ENCODE results near the gene THUMPD1.
A peak's percentile ranks its signal among the peaks of the same experiment; 100 is the strongest.
"Not testable (repeated sequence)": the region's sequence is repeated elsewhere in the genome, so short reads cannot be mapped to it uniquely, and the experiment has no call there.

The THUMPD1 gene

GRCh38 chr16:20765732-20766131 lies 24.1 kb upstream of the THUMPD1 start:
- no peak overlapping the region for H3K9ac ChIP-seq (ENCODE audit: low read length in 2 of 2)
- H3K27me3 ChIP-seq (ENCODE audit: control insufficient read depth in 1 of 2, insufficient read depth in 2 of 2, low read length in 2 of 2): no peaks in the 10 kb centered on the region
- H3K9me3 ChIP-seq (ENCODE audit: control insufficient read depth in 2 of 2, low read length in 2 of 2): no peaks in the 10 kb centered on the region
- H3K27ac ChIP-seq (ENCODE audit: low read length): no peak overlapping the region
- no peaks in the 10 kb centered on the region for H3K4me1 ChIP-seq (ENCODE audit: control insufficient read depth, insufficient read depth, low read length)
- no peak overlapping the region for H3K4me3 ChIP-seq (ENCODE audit: low read length in 2 of 2)
- H3K36me3 ChIP-seq (ENCODE audit: control insufficient read depth in 2 of 2, insufficient read depth in 2 of 2, low read length in 2 of 2): no peaks in the 10 kb centered on the region

GRCh38 chr16:20764448-20764847 lies 22.8 kb upstream of the THUMPD1 start:
- H3K4me1 ChIP-seq (ENCODE audit: control insufficient read depth, insufficient read depth, low read length); H3K9me3 ChIP-seq (ENCODE audit: control insufficient read depth in 2 of 2, low read length in 2 of 2); H3K9ac ChIP-seq (ENCODE audit: low read length in 2 of 2); H3K4me3 ChIP-seq (ENCODE audit: low read length in 2 of 2); H3K27me3 ChIP-seq (ENCODE audit: control insufficient read depth in 1 of 2, insufficient read depth in 2 of 2, low read length in 2 of 2); H3K36me3 ChIP-seq (ENCODE audit: control insufficient read depth in 2 of 2, insufficient read depth in 2 of 2, low read length in 2 of 2); H3K27ac ChIP-seq (ENCODE audit: low read length): not testable (repeated sequence)

- H3K27me3 ChIP-seq (ENCODE audit: control insufficient read depth in 1 of 2, insufficient read depth in 2 of 2, low read length in 2 of 2): no peaks in the 10 kb centered on the region
- peak within 1 kb of the TSS; percentile 63 to 72 for H3K9ac ChIP-seq (ENCODE audit: low read length in 2 of 2)
- no peaks in the 10 kb centered on the region for H3K36me3 ChIP-seq (ENCODE audit: control insufficient read depth in 2 of 2, insufficient read depth in 2 of 2, low read length in 2 of 2)
- no peaks in the 10 kb centered on the region for H3K9me3 ChIP-seq (ENCODE audit: control insufficient read depth in 2 of 2, low read length in 2 of 2)
- H3K4me1 ChIP-seq (ENCODE audit: control insufficient read depth, insufficient read depth, low read length): no peaks in the 10 kb centered on the region
- H3K27ac ChIP-seq (ENCODE audit: low read length): peak within 1 kb of the TSS; percentile 66
- H3K4me3 ChIP-seq (ENCODE audit: low read length in 2 of 2): peak within 1 kb of the TSS; percentile 69 to 74
Observed at GRCh38 chr16:20763461-20764232, 22.0 kb upstream of the THUMPD1 start, which contains the start of gene ACSM3. Gene ACSM3 (plus strand): TSS chr16:20764014. CDS start chr16:20770035, 6,021 bp downstream.

- no peaks in the 10 kb centered on the region for H3K4me1 ChIP-seq (ENCODE audit: control insufficient read depth, insufficient read depth, low read length)
- H3K4me3 ChIP-seq (ENCODE audit: low read length in 2 of 2): no peak overlapping the region
- no peak overlapping the region for H3K9ac ChIP-seq (ENCODE audit: low read length in 2 of 2)
- no peaks in the 10 kb centered on the region for H3K36me3 ChIP-seq (ENCODE audit: control insufficient read depth in 2 of 2, insufficient read depth in 2 of 2, low read length in 2 of 2)
- H3K9me3 ChIP-seq (ENCODE audit: control insufficient read depth in 2 of 2, low read length in 2 of 2): no peaks in the 10 kb centered on the region
- H3K27me3 ChIP-seq (ENCODE audit: control insufficient read depth in 1 of 2, insufficient read depth in 2 of 2, low read length in 2 of 2): no peaks in the 10 kb centered on the region
- H3K27ac ChIP-seq (ENCODE audit: low read length): no peak overlapping the region
Observed at GRCh38 chr16:20762404-20763123, 20.9 kb upstream of the THUMPD1 start.

GRCh38 chr16:20761175-20761574 lies 19.6 kb upstream of the THUMPD1 start:
- H3K9ac ChIP-seq (ENCODE audit: low read length in 2 of 2): no peak overlapping the region

GRCh38 chr16:20760346-20760745 lies 18.7 kb upstream of the THUMPD1 start:
- Histone ChIP-seq H3K9me3 (ENCODE audit: control insufficient read depth in 2 of 2, low read length in 2 of 2) (no peaks in the 10 kb centered on the region), H3K4me3 (ENCODE audit: low read length in 2 of 2) (no peak overlapping the region), H3K27ac (ENCODE audit: low read length) (no peak overlapping the region), H3K27me3 (ENCODE audit: control insufficient read depth in 1 of 2, insufficient read depth in 2 of 2, low read length in 2 of 2) (no peaks in the 10 kb centered on the region), H3K4me1 (ENCODE audit: control insufficient read depth, insufficient read depth, low read length) (no peaks in the 10 kb centered on the region), H3K9ac (ENCODE audit: low read length in 2 of 2) (no peak overlapping the region), H3K36me3 (ENCODE audit: control insufficient read depth in 2 of 2, insufficient read depth in 2 of 2, low read length in 2 of 2) (no peaks in the 10 kb centered on the region)

More at GRCh38 chr16:20761175-20761574, 19.6 kb upstream of the THUMPD1 start:
- no peaks in the 10 kb centered on the region for H3K9me3 ChIP-seq (ENCODE audit: control insufficient read depth in 2 of 2, low read length in 2 of 2)
- H3K27ac ChIP-seq (ENCODE audit: low read length): no peak overlapping the region
- H3K4me3 ChIP-seq (ENCODE audit: low read length in 2 of 2): no peak overlapping the region
- H3K4me1 ChIP-seq (ENCODE audit: control insufficient read depth, insufficient read depth, low read length): no peaks in the 10 kb centered on the region
- no peaks in the 10 kb centered on the region for H3K36me3 ChIP-seq (ENCODE audit: control insufficient read depth in 2 of 2, insufficient read depth in 2 of 2, low read length in 2 of 2)
- H3K27me3 ChIP-seq (ENCODE audit: control insufficient read depth in 1 of 2, insufficient read depth in 2 of 2, low read length in 2 of 2): no peaks in the 10 kb centered on the region

- H3K27me3 ChIP-seq (ENCODE audit: control insufficient read depth in 1 of 2, insufficient read depth in 2 of 2, low read length in 2 of 2); H3K36me3 ChIP-seq (ENCODE audit: control insufficient read depth in 2 of 2, insufficient read depth in 2 of 2, low read length in 2 of 2); H3K9ac ChIP-seq (ENCODE audit: low read length in 2 of 2); H3K9me3 ChIP-seq (ENCODE audit: control insufficient read depth in 2 of 2, low read length in 2 of 2); H3K4me1 ChIP-seq (ENCODE audit: control insufficient read depth, insufficient read depth, low read length); H3K27ac ChIP-seq (ENCODE audit: low read length); H3K4me3 ChIP-seq (ENCODE audit: low read length in 2 of 2): not testable (repeated sequence)
Observed at GRCh38 chr16:20755799-20756198, 14.2 kb upstream of the THUMPD1 start.

GRCh38 chr16:20755238-20755637 lies 13.6 kb upstream of the THUMPD1 start:
- Histone ChIP-seq H3K9me3 (ENCODE audit: control insufficient read depth in 2 of 2, low read length in 2 of 2) (no peaks in the 10 kb centered on the region), H3K27me3 (ENCODE audit: control insufficient read depth in 1 of 2, insufficient read depth in 2 of 2, low read length in 2 of 2) (no peaks in the 10 kb centered on the region), H3K4me3 (ENCODE audit: low read length in 2 of 2) (no peak overlapping the region), H3K9ac (ENCODE audit: low read length in 2 of 2) (no peak overlapping the region), H3K4me1 (ENCODE audit: control insufficient read depth, insufficient read depth, low read length) (no peaks in the 10 kb centered on the region), H3K27ac (ENCODE audit: low read length) (no peak overlapping the region), H3K36me3 (ENCODE audit: control insufficient read depth in 2 of 2, insufficient read depth in 2 of 2, low read length in 2 of 2) (no peaks in the 10 kb centered on the region)

- Histone ChIP-seq H3K27ac (ENCODE audit: low read length) (no peak overlapping the region), H3K9me3 (ENCODE audit: control insufficient read depth in 2 of 2, low read length in 2 of 2) (no peaks in the 10 kb centered on the region), H3K4me1 (ENCODE audit: control insufficient read depth, insufficient read depth, low read length) (no peaks in the 10 kb centered on the region), H3K9ac (ENCODE audit: low read length in 2 of 2) (no peak overlapping the region), H3K4me3 (ENCODE audit: low read length in 2 of 2) (no peak overlapping the region), H3K36me3 (ENCODE audit: control insufficient read depth in 2 of 2, insufficient read depth in 2 of 2, low read length in 2 of 2) (no peaks in the 10 kb centered on the region), H3K27me3 (ENCODE audit: control insufficient read depth in 1 of 2, insufficient read depth in 2 of 2, low read length in 2 of 2) (no peaks in the 10 kb centered on the region)
Observed at GRCh38 chr16:20753727-20754126, 12.1 kb upstream of the THUMPD1 start.

- H3K36me3 ChIP-seq (ENCODE audit: control insufficient read depth in 2 of 2, insufficient read depth in 2 of 2, low read length in 2 of 2): no peaks in the 10 kb centered on the region
- no peak overlapping the region for H3K4me3 ChIP-seq (ENCODE audit: low read length in 2 of 2)
- H3K4me1 ChIP-seq (ENCODE audit: control insufficient read depth, insufficient read depth, low read length): no peaks in the 10 kb centered on the region
- H3K27me3 ChIP-seq (ENCODE audit: control insufficient read depth in 1 of 2, insufficient read depth in 2 of 2, low read length in 2 of 2): no peaks in the 10 kb centered on the region
- no peak overlapping the region for H3K9ac ChIP-seq (ENCODE audit: low read length in 2 of 2)
- no peaks in the 10 kb centered on the region for H3K9me3 ChIP-seq (ENCODE audit: control insufficient read depth in 2 of 2, low read length in 2 of 2)
- no peak overlapping the region for H3K27ac ChIP-seq (ENCODE audit: low read length)
Observed at GRCh38 chr16:20750558-20750957, 8.9 kb upstream of the THUMPD1 start.

- H3K4me1 ChIP-seq (ENCODE audit: control insufficient read depth, insufficient read depth, low read length): no peaks in the 10 kb centered on the region
- no peaks in the 10 kb centered on the region for H3K36me3 ChIP-seq (ENCODE audit: control insufficient read depth in 2 of 2, insufficient read depth in 2 of 2, low read length in 2 of 2)
- no peak overlapping the region for H3K4me3 ChIP-seq (ENCODE audit: low read length in 2 of 2)
- H3K9me3 ChIP-seq (ENCODE audit: control insufficient read depth in 2 of 2, low read length in 2 of 2): no peaks in the 10 kb centered on the region
- no peak overlapping the region for H3K27ac ChIP-seq (ENCODE audit: low read length)
- no peaks in the 10 kb centered on the region for H3K27me3 ChIP-seq (ENCODE audit: control insufficient read depth in 1 of 2, insufficient read depth in 2 of 2, low read length in 2 of 2)
- no peak overlapping the region for H3K9ac ChIP-seq (ENCODE audit: low read length in 2 of 2)
Observed at GRCh38 chr16:20749474-20749873, 7.9 kb upstream of the THUMPD1 start.
